ENCODE measurements around the gene SEC16A.

SEC16A gene

GRCh38 chr9:136507221-136507991 is 24.6 kb upstream of the SEC16A start:
- no peak for TF ChIP-seq CTCF (conservative IDR thresholded peaks at IDR 0.05; ENCODE audit: low read depth, low read length)
- DNase-seq (ENCODE audit: low read depth): no peak
- H3K4me3 ChIP-seq (ENCODE audit: low read length): no peak overlapping the region

GRCh38 chr9:136506425-136506824 is 23.6 kb upstream of the SEC16A start:
- TF ChIP-seq CTCF (conservative IDR thresholded peaks at IDR 0.05; ENCODE audit: low read depth, low read length): no peak
- H3K4me3 ChIP-seq (ENCODE audit: low read length): no peak overlapping the region
- DNase-seq (ENCODE audit: low read depth): no peak

GRCh38 chr9:136505406-136506403 is 22.9 kb upstream of the SEC16A start:
- DNase-seq (ENCODE audit: low read depth): no peak
- no peak for TF ChIP-seq CTCF (conservative IDR thresholded peaks at IDR 0.05; ENCODE audit: low read depth, low read length)

GRCh38 chr9:136504512-136505348 is 21.9 kb upstream of the SEC16A start:
- DNase-seq (ENCODE audit: low read depth): no peak
- H3K4me3 ChIP-seq (ENCODE audit: low read length): no peak overlapping the region
- no peak for TF ChIP-seq CTCF (conservative IDR thresholded peaks at IDR 0.05; ENCODE audit: low read depth, low read length)

More at GRCh38 chr9:136505406-136506403, 22.9 kb upstream of the SEC16A start:
- H3K4me3 ChIP-seq (ENCODE audit: low read length): no peak overlapping the region

GRCh38 chr9:136502940-136503550 is 20.2 kb upstream of the SEC16A start:
- TF ChIP-seq CTCF (conservative IDR thresholded peaks at IDR 0.05; ENCODE audit: low read depth, low read length): peak; percentile 57
- no peak for DNase-seq (ENCODE audit: low read depth)
- H3K4me3 ChIP-seq (ENCODE audit: low read length): no peak overlapping the region

GRCh38 chr9:136502196-136502595 is 19.4 kb upstream of the SEC16A start:
- DNase-seq (ENCODE audit: low read depth): no peak
- H3K4me3 ChIP-seq (ENCODE audit: low read length): no peak overlapping the region
- no peak for TF ChIP-seq CTCF (conservative IDR thresholded peaks at IDR 0.05; ENCODE audit: low read depth, low read length)
